NB4 (cell line): ENCODE data around the gene LRRC7.

Source experiments
- CTCF ChIP-seq: IDR thresholded peaks from one replicate; pipeline ENCODE4 v1.5.1; 2012; ENCODE audit warnings: low read depth, low read length
- MAX ChIP-seq: IDR thresholded peaks from 2 replicates; pipeline ENCODE4 v1.6.1; 2011; ENCODE audit warnings: low read depth, low read length
- MYC ChIP-seq: IDR thresholded peaks from 2 replicates; pipeline ENCODE4 v1.6.1; 2011; ENCODE audit warnings: low read depth, low read length
- POLR2A ChIP-seq: IDR thresholded peaks from 2 replicates; pipeline ENCODE4 v1.6.1; 2011; ENCODE audit warnings: mild to moderate bottlenecking; ENCODE audit not compliant: insufficient read length; ENCODE audit errors: extremely low read depth

GRCh38 chr1:70169018-70169839 is 601.5 kb downstream of the LRRC7 start:
- no peak for TF ChIP-seq CTCF
- TF ChIP-seq POLR2A, result no peak
- no peak for TF ChIP-seq MAX
- no peak for TF ChIP-seq MYC
